ENCODE results near the gene DPP3. TPM values are rescaled to one million over a fixed set of nuclear protein-coding genes. Genes with fewer than 3 reads are reported as not detected.

The DPP3 gene
- total RNA-seq, 1 donor from 2014 or later, result 60.0 TPM

GRCh38 chr11:66497206-66497605, 17.0 kb downstream of the DPP3 start:
- H3K9me3 ChIP-seq (ENCODE audit: insufficient read depth, low read depth, low read length), result no peaks in the 10 kb centered on the region
- DNase-seq (ENCODE audit: low read depth), result no peak
- peaks cover 6% of the 10 kb centered on the region for H4K20me1 ChIP-seq (ENCODE audit: insufficient read depth, low read length)
- FAIRE-seq, result no peak
- H3K4me1 Mint-ChIP-seq (ENCODE audit: low read depth, unreplicated experiment), result no peaks in the 10 kb centered on the region
- H3K36me3 ChIP-seq (ENCODE audit: insufficient read depth, low read length), result peaks cover 6% of the 10 kb centered on the region
- no peaks in the 10 kb centered on the region for H3K9me3 Mint-ChIP-seq (ENCODE audit: unreplicated experiment)
- no peak overlapping the region for H3K27ac ChIP-seq (ENCODE audit: low read depth, low read length)
- H3K4me2 ChIP-seq (ENCODE audit: low read length), result no peak overlapping the region
- no peaks in the 10 kb centered on the region for H3K79me2 ChIP-seq (ENCODE audit: insufficient read depth, low read length)
- no peak overlapping the region for H3K9ac ChIP-seq (ENCODE audit: low read length)
- no peak overlapping the region for H2AFZ ChIP-seq (ENCODE audit: low read depth, low read length)
- peaks cover 6% of the 10 kb centered on the region for H3K4me1 ChIP-seq (ENCODE audit: insufficient read depth, low read length)
- no peak overlapping the region for H3K27ac Mint-ChIP-seq (ENCODE audit: unreplicated experiment)
- H3K27me3 ChIP-seq (ENCODE audit: insufficient read depth, low read length), result no peaks in the 10 kb centered on the region
- no peak overlapping the region for H3K4me3 ChIP-seq (ENCODE audit: insufficient read depth, low read depth, low read length)
- TF ChIP-seq CTCF (IDR thresholded peaks at IDR 0.05; ENCODE audit: insufficient read depth, low read depth, low read length), result no peak
- TF ChIP-seq EZH2 (IDR thresholded peaks at IDR 0.05; ENCODE audit: insufficient read depth, low read length), result no peak
- no peaks in the 10 kb centered on the region for H3K27me3 Mint-ChIP-seq (ENCODE audit: low read depth, unreplicated experiment)
- no peak overlapping the region for H3K4me3 Mint-ChIP-seq (ENCODE audit: unreplicated experiment)
- peaks cover 18% of the 10 kb centered on the region for H3K36me3 Mint-ChIP-seq (ENCODE audit: low read depth, unreplicated experiment)

GRCh38 chr11:66498506-66498905, 18.3 kb downstream of the DPP3 start:
- Histone ChIP-seq H3K4me1 (ENCODE audit: insufficient read depth, low read length) (no peaks in the 10 kb centered on the region), H3K27me3 (ENCODE audit: insufficient read depth, low read length) (no peaks in the 10 kb centered on the region), H3K4me2 (ENCODE audit: low read length) (no peak overlapping the region), H3K79me2 (ENCODE audit: insufficient read depth, low read length) (no peaks in the 10 kb centered on the region), H3K9me3 (ENCODE audit: insufficient read depth, low read depth, low read length) (no peaks in the 10 kb centered on the region), H3K36me3 (ENCODE audit: insufficient read depth, low read length) (peaks cover 6% of the 10 kb centered on the region), H3K4me3 (ENCODE audit: insufficient read depth, low read depth, low read length) (no peak overlapping the region), H4K20me1 (ENCODE audit: insufficient read depth, low read length) (peaks cover 1% of the 10 kb centered on the region), H3K27ac (ENCODE audit: low read depth, low read length) (no peak overlapping the region), H3K9ac (ENCODE audit: low read length) (no peak overlapping the region), H2AFZ (ENCODE audit: low read depth, low read length) (no peak overlapping the region)
- no peak for DNase-seq (ENCODE audit: low read depth)
- H3K4me1 Mint-ChIP-seq (ENCODE audit: low read depth, unreplicated experiment), result no peaks in the 10 kb centered on the region
- H3K27ac Mint-ChIP-seq (ENCODE audit: unreplicated experiment), result no peak overlapping the region
- no peak for FAIRE-seq
- no peaks in the 10 kb centered on the region for H3K9me3 Mint-ChIP-seq (ENCODE audit: unreplicated experiment)
- TF ChIP-seq EZH2 (IDR thresholded peaks at IDR 0.05; ENCODE audit: insufficient read depth, low read length) (no peak), CTCF (IDR thresholded peaks at IDR 0.05; ENCODE audit: insufficient read depth, low read depth, low read length) (no peak)
- H3K36me3 Mint-ChIP-seq (ENCODE audit: low read depth, unreplicated experiment), result peaks cover 13% of the 10 kb centered on the region
- no peaks in the 10 kb centered on the region for H3K27me3 Mint-ChIP-seq (ENCODE audit: low read depth, unreplicated experiment)
- no peak overlapping the region for H3K4me3 Mint-ChIP-seq (ENCODE audit: unreplicated experiment)

GRCh38 chr11:66505276-66505816, 25.1 kb downstream of the DPP3 start:
- Mint-ChIP-seq H3K36me3 (ENCODE audit: low read depth, unreplicated experiment) (peaks cover 14% of the 10 kb centered on the region), H3K27ac (ENCODE audit: unreplicated experiment) (no peak overlapping the region)
- H3K4me1 ChIP-seq (ENCODE audit: insufficient read depth, low read length), result no peaks in the 10 kb centered on the region

More at GRCh38 chr11:66505276-66505816, 25.1 kb downstream of the DPP3 start:
- Histone ChIP-seq H2AFZ (ENCODE audit: low read depth, low read length) (no peak overlapping the region), H3K79me2 (ENCODE audit: insufficient read depth, low read length) (no peaks in the 10 kb centered on the region), H3K4me2 (ENCODE audit: low read length) (no peak overlapping the region), H3K27ac (ENCODE audit: low read depth, low read length) (no peak overlapping the region), H3K36me3 (ENCODE audit: insufficient read depth, low read length) (peaks cover 3% of the 10 kb centered on the region), H4K20me1 (ENCODE audit: insufficient read depth, low read length) (no peaks in the 10 kb centered on the region), H3K4me3 (ENCODE audit: insufficient read depth, low read depth, low read length) (no peak overlapping the region), H3K9me3 (ENCODE audit: insufficient read depth, low read depth, low read length) (no peaks in the 10 kb centered on the region), H3K27me3 (ENCODE audit: insufficient read depth, low read length) (no peaks in the 10 kb centered on the region), H3K9ac (ENCODE audit: low read length) (no peak overlapping the region)
- no peak for TF ChIP-seq EZH2 (IDR thresholded peaks at IDR 0.05; ENCODE audit: insufficient read depth, low read length)
- no peak for TF ChIP-seq CTCF (IDR thresholded peaks at IDR 0.05; ENCODE audit: insufficient read depth, low read depth, low read length)
- Mint-ChIP-seq H3K4me3 (ENCODE audit: unreplicated experiment) (no peak overlapping the region), H3K27me3 (ENCODE audit: low read depth, unreplicated experiment) (no peaks in the 10 kb centered on the region), H3K4me1 (ENCODE audit: low read depth, unreplicated experiment) (no peaks in the 10 kb centered on the region), H3K9me3 (ENCODE audit: unreplicated experiment) (no peaks in the 10 kb centered on the region)
- FAIRE-seq, result no peak
- no peak for DNase-seq (ENCODE audit: low read depth)
